Measurements from ENCODE around the gene ZNF300. TPM values are rescaled to one million over a fixed set of nuclear protein-coding genes. Genes with fewer than 3 reads are reported as not detected.
A peak's percentile ranks its signal among the peaks of the same experiment; 100 is the strongest.

Gene ZNF300
- total RNA-seq, 5 donors from 2014 or later (not counting 1 experiment from before 2014, with no cell fraction given): 0.86 to 2.8 (median 1.5) TPM

DNA sequence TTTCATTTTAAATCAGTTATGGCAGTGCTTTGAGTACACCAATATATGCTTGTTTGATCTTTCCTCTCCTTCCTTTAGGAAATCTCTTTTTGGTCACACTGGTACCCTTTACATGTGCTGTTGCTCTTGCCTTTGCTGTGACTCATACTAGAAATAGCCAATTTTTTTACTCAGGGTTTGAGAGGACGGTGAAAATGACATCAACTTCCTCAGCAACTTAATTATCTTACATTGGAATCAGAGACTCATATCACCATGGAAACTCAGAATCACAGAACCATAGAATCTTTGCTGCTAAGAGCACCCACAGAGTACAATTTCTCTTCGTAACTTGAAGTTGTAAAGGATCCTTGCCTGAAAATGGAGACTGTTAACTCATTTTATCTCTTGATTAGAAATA lies 13.8 kb upstream of the ZNF300 start:
- ChIA-PET CTCF (no interaction called here), POLR2A (no interaction called here)
- Histone ChIP-seq H3K4me1 (ENCODE audit: control insufficient read depth in 1 of 2, extremely low read depth in 1 of 2, insufficient read depth in 2 of 2, low read length in 2 of 2) (no peaks in the 10 kb centered on the region), H3K27me3 (replicated peaks in 1 of 2; ENCODE audit: control insufficient read depth in 2 of 2, extremely low read depth in 1 of 2, insufficient read depth in 2 of 2, low read length in 1 of 2) (peaks cover 0 to 8% of the 10 kb centered on the region in 2 experiments), H3K9me3 (peaks cover under 1% of the 10 kb centered on the region), H3K36me3 (ENCODE audit: control insufficient read depth in 2 of 2, extremely low read depth in 1 of 2, insufficient read depth in 1 of 2, low read length in 1 of 2) (no peaks in the 10 kb centered on the region), H3K27ac (ENCODE audit: low read length) (no peak overlapping the region), H3K4me3 (ENCODE audit: control insufficient read depth in 1 of 2, extremely low read depth in 1 of 2, low read length in 1 of 2) (no peak overlapping the region)
- Mint-ChIP-seq H3K27me3 (peaks cover 9 to 11% of the 10 kb centered on the region in 2 donors), H3K9me3 (peaks cover 14 to 60% (median 34%) of the 10 kb centered on the region in 3 donors), H3K27ac (no peak overlapping the region), H3K4me1 (no peaks in the 10 kb centered on the region), H3K36me3 (peaks cover 5% of the 10 kb centered on the region), H3K4me3 (no peak overlapping the region)
- ATAC-seq (replicated peaks in 1 of 4) (no peak), DNase-seq (no peak)
- WGBS (ENCODE audit: insufficient coverage): 43% methylated on average over 1 of the region's 2 CpGs

DNA sequence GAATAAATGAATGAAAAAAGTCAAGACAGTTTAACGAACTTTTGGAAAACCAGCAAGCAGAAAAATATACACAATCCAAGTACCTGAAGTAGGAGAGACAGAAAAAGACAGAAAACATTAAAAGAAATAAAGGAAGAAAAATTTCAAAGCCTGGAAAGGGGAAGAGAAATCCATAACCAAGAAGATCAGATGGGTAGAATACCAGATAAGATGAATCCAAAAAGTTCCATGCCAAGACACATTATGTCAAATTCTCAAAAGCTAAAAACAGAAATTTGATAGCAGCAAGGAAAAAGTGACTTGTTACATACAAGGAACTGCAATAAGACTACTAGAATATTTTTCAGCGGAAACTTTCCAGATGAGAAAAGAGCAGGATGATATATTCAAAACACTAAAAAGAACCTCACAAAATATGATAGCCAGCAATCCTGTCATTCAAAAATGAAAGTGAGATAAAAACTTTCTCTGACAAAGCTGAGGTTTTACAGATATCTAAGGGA lies 7.6 kb upstream of the ZNF300 start:
- Mint-ChIP-seq H3K27ac (no peak overlapping the region), H3K9me3 (peaks cover 31 to 67% (median 51%) of the 10 kb centered on the region in 3 donors), H3K4me1 (no peaks in the 10 kb centered on the region), H3K27me3 (peaks cover 4 to 12% of the 10 kb centered on the region in 2 donors), H3K4me3 (no peak overlapping the region), H3K36me3 (peaks cover 3% of the 10 kb centered on the region)
- no CpG with 5 or more reads among the region's 2 CpGs for WGBS (ENCODE audit: insufficient coverage)
- Histone ChIP-seq H3K27me3 (replicated peaks in 1 of 2; ENCODE audit: control insufficient read depth in 2 of 2, extremely low read depth in 1 of 2, insufficient read depth in 2 of 2, low read length in 1 of 2) (peaks cover 0 to 7% of the 10 kb centered on the region in 2 experiments), H3K4me3 (ENCODE audit: control insufficient read depth in 1 of 2, extremely low read depth in 1 of 2, low read length in 1 of 2) (no peak overlapping the region), H3K9me3 (no peaks in the 10 kb centered on the region), H3K27ac (ENCODE audit: low read length) (no peak overlapping the region), H3K36me3 (ENCODE audit: control insufficient read depth in 2 of 2, extremely low read depth in 1 of 2, insufficient read depth in 1 of 2, low read length in 1 of 2) (no peaks in the 10 kb centered on the region), H3K4me1 (ENCODE audit: control insufficient read depth in 1 of 2, extremely low read depth in 1 of 2, insufficient read depth in 2 of 2, low read length in 2 of 2) (no peaks in the 10 kb centered on the region)
- CTCF ChIA-PET: no interaction called here
- POLR2A ChIA-PET: no interaction called here
- ATAC-seq (replicated peaks in 1 of 4): no peak
- DNase-seq: no peak

DNA sequence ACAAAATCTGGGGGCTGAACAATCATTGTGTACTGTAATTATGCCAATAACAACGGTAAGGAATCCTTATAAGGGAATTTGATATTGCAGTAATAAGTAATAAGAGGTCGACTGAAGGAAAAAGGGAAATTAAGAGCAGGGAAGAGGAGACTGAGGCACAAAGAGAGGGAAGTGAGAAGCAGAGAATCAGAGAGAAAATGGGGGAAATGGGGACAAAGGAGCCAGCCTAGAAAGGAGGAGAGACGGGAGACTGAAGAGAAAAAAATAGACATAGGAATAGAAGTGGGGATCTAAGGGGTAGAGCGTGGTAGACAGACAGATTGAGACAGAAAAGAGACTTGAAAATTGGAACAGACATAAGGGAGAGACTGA lies 518 bp upstream of the ZNF300 start:
- peaks cover 0 to 2% of the 10 kb centered on the region in 2 donors for H3K36me3 ChIP-seq (ENCODE audit: control insufficient read depth in 2 of 2, extremely low read depth in 1 of 2, insufficient read depth in 1 of 2, low read length in 1 of 2)
- peaks cover 0 to 5% of the 10 kb centered on the region in 2 experiments for H3K27me3 ChIP-seq (replicated peaks in 1 of 2; ENCODE audit: control insufficient read depth in 2 of 2, extremely low read depth in 1 of 2, insufficient read depth in 2 of 2, low read length in 1 of 2)
- 10% methylated on average over 2 of the region's 4 CpGs for WGBS (ENCODE audit: insufficient coverage)
- ATAC-seq (replicated peaks in 1 of 4) (no peak), DNase-seq (no peak)
- peaks cover 22 to 25% of the 10 kb centered on the region in 2 donors for H3K27me3 Mint-ChIP-seq
- peaks cover 8% of the 10 kb centered on the region for H3K9me3 ChIP-seq
- no peaks in the 10 kb centered on the region for H3K4me1 ChIP-seq (ENCODE audit: control insufficient read depth in 1 of 2, extremely low read depth in 1 of 2, insufficient read depth in 2 of 2, low read length in 2 of 2)
- CTCF ChIA-PET: no interaction called here
- peak overlapping the region; percentile 34 to 53 for H3K4me3 ChIP-seq (ENCODE audit: control insufficient read depth in 1 of 2, extremely low read depth in 1 of 2, low read length in 1 of 2)
- H3K27ac ChIP-seq (ENCODE audit: low read length): no peak overlapping the region
- peak overlapping the region in 1 of 2 donors; percentile 95 for H3K27ac Mint-ChIP-seq
- POLR2A ChIA-PET: no interaction called here
- peaks cover 20% of the 10 kb centered on the region for H3K36me3 Mint-ChIP-seq
- H3K9me3 Mint-ChIP-seq: peaks cover 31 to 69% (median 51%) of the 10 kb centered on the region in 3 donors
- peak overlapping the region; percentile 82 to 87 (median 85) for H3K4me3 Mint-ChIP-seq
- H3K4me1 Mint-ChIP-seq: peaks cover 0 to 8% (median 4%) of the 10 kb centered on the region in 3 donors

DNA sequence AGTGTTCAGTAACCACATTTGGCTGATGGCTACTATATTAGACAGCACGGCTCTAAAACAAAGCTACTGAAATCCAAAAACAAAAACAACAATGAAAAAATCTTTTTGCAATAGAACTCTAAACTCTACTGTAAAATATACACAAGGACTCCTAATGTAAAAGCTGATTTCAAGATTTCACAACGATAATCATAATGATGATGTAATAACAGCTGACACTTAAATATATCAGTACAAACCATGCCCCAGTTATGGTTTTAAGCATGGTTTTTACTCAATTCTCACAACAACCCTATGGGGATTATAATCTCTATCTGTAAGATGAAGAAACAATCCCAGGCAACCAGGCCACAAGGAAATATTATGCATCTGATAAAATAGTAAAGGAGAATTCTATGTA lies 3.3 kb downstream of the ZNF300 start:
- H3K36me3 Mint-ChIP-seq: peaks cover 51% of the 10 kb centered on the region
- ATAC-seq (replicated peaks in 1 of 4): no peak
- CTCF ChIA-PET: interaction anchor here in 1 of 2 donors (0.5 to 0.6 kb wide), 2 partner anchors 149 to 1858 kb away, joined by 6 read pairs; no protein-coding TSS in a partner anchor

DNA sequence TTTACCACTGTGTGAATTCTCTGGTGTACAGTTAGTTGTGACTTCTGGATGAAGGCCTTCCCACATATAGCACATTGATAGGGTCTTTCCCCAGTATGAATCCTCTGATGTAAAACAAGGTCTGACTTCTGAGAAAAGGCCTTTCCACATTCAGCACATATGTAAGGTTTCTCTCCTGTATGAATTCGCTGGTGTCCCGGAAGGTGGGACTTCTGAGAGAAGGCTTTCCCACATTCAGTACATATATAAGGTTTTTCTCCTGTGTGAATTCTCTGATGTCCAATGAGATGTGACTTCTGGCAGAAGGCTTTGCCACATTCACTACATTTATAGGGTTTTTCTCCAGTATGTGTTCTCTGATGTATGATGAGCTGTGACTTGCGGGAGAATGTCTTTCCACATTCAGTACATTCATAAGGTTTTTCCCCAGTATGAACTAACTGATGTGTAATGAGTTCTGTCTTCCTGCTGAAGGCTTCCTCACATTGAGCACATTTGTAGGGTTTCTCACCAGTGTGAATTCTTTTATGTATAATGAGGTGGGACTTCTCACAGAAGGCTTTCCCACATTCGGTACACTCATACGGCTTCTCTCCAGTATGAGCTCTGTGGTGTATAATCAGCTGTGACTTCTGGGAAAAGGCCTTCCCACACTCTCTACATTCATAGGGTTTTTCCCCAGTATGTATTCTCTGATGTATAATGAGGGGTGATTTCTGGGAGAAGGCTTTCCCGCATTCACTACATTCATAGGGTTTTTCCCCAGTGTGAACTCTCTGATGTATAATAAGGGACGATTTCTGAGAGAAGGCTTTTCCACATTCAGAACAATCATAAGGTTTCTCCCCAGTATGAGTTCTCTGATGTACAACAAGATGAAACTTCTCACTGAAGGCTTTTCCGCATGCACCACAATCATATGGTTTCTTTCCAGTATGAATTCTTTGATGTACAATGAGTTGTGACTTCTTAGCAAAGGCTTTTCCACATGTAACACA lies 9.1 kb downstream of the ZNF300 start:
- ATAC-seq (replicated peaks in 1 of 4) (no peak), DNase-seq (no peak)
- peaks cover 30 to 78% (median 73%) of the 10 kb centered on the region in 3 donors for H3K9me3 Mint-ChIP-seq
- Histone ChIP-seq H3K4me1 (ENCODE audit: control insufficient read depth in 1 of 2, extremely low read depth in 1 of 2, insufficient read depth in 2 of 2, low read length in 2 of 2) (no peaks in the 10 kb centered on the region), H3K4me3 (ENCODE audit: control insufficient read depth in 1 of 2, extremely low read depth in 1 of 2, low read length in 1 of 2) (no peak overlapping the region), H3K36me3 (ENCODE audit: control insufficient read depth in 2 of 2, extremely low read depth in 1 of 2, insufficient read depth in 1 of 2, low read length in 1 of 2) (no peaks in the 10 kb centered on the region), H3K27me3 (replicated peaks in 1 of 2; ENCODE audit: control insufficient read depth in 2 of 2, extremely low read depth in 1 of 2, insufficient read depth in 2 of 2, low read length in 1 of 2) (no peaks in the 10 kb centered on the region), H3K27ac (ENCODE audit: low read length) (no peak overlapping the region), H3K9me3 (peaks cover 21% of the 10 kb centered on the region)
- no peak overlapping the region for H3K27ac Mint-ChIP-seq
- CTCF ChIA-PET: no interaction called here
- no peak overlapping the region for H3K4me3 Mint-ChIP-seq
- H3K27me3 Mint-ChIP-seq: no peaks in the 10 kb centered on the region
- H3K36me3 Mint-ChIP-seq: peaks cover 58% of the 10 kb centered on the region
- POLR2A ChIA-PET: interaction anchor here in 1 of 2 donors (0.6 kb wide), 1 partner anchor 235 kb away, joined by 8 read pairs; no protein-coding TSS in a partner anchor
- no peaks in the 10 kb centered on the region for H3K4me1 Mint-ChIP-seq
- no CpG with 5 or more reads among the region's 8 CpGs for WGBS (ENCODE audit: insufficient coverage)

More for the DNA sequence above, 3.3 kb downstream of the ZNF300 start:
- no peak overlapping the region for H3K4me3 ChIP-seq (ENCODE audit: control insufficient read depth in 1 of 2, extremely low read depth in 1 of 2, low read length in 1 of 2)
- no peak overlapping the region for H3K27ac ChIP-seq (ENCODE audit: low read length)
- Mint-ChIP-seq H3K4me1 (peaks cover 0 to 8% (median 4%) of the 10 kb centered on the region in 3 donors), H3K27me3 (peaks cover 20 to 22% of the 10 kb centered on the region in 2 donors), H3K27ac (no peak overlapping the region), H3K9me3 (peaks cover 44 to 84% (median 67%) of the 10 kb centered on the region in 3 donors), H3K4me3 (no peak overlapping the region)
- no peak for DNase-seq
- peaks cover 23% of the 10 kb centered on the region for H3K9me3 ChIP-seq
- H3K27me3 ChIP-seq (replicated peaks in 1 of 2; ENCODE audit: control insufficient read depth in 2 of 2, extremely low read depth in 1 of 2, insufficient read depth in 2 of 2, low read length in 1 of 2): peaks cover 0 to 5% of the 10 kb centered on the region in 2 experiments
- WGBS (ENCODE audit: insufficient coverage): no CpG with 5 or more reads among the region's 2 CpGs
- no peaks in the 10 kb centered on the region for H3K4me1 ChIP-seq (ENCODE audit: control insufficient read depth in 1 of 2, extremely low read depth in 1 of 2, insufficient read depth in 2 of 2, low read length in 2 of 2)
- H3K36me3 ChIP-seq (ENCODE audit: control insufficient read depth in 2 of 2, extremely low read depth in 1 of 2, insufficient read depth in 1 of 2, low read length in 1 of 2): peaks cover 0 to 2% of the 10 kb centered on the region in 2 donors
- POLR2A ChIA-PET: no interaction called here

DNA sequence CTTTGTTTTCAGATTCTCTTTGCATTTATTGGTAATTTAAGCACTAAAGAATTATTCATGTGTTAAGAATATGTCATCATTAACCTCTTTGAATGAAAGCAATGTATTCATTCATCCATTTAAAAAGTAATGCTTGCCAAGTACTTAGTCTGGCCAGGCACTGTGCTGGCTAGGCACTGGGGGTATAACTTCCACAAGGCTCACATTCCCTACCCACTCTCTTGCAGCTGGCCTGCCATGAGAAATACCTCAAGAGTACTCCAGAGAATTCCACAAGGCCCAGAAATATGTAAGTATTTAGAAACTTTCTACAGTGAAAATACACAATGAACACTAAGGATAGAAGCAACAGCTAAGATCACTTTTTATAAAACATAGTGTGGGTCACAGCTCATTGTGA lies 25.4 kb downstream of the ZNF300 start:
- POLR2A ChIA-PET: no interaction called here
- peaks cover 43% of the 10 kb centered on the region for H3K36me3 Mint-ChIP-seq
- Histone ChIP-seq H3K36me3 (ENCODE audit: control insufficient read depth in 2 of 2, extremely low read depth in 1 of 2, insufficient read depth in 1 of 2, low read length in 1 of 2) (no peaks in the 10 kb centered on the region), H3K27me3 (replicated peaks in 1 of 2; ENCODE audit: control insufficient read depth in 2 of 2, extremely low read depth in 1 of 2, insufficient read depth in 2 of 2, low read length in 1 of 2) (no peaks in the 10 kb centered on the region), H3K9me3 (no peaks in the 10 kb centered on the region), H3K27ac (ENCODE audit: low read length) (no peak overlapping the region), H3K4me3 (ENCODE audit: control insufficient read depth in 1 of 2, extremely low read depth in 1 of 2, low read length in 1 of 2) (no peak overlapping the region), H3K4me1 (ENCODE audit: control insufficient read depth in 1 of 2, extremely low read depth in 1 of 2, insufficient read depth in 2 of 2, low read length in 2 of 2) (no peaks in the 10 kb centered on the region)
- ATAC-seq (replicated peaks in 1 of 4) (no peak), DNase-seq (no peak)
- no peak overlapping the region for H3K4me3 Mint-ChIP-seq
- H3K27me3 Mint-ChIP-seq: peaks cover 0 to 5% of the 10 kb centered on the region in 2 donors
- H3K27ac Mint-ChIP-seq: no peak overlapping the region
- peaks cover 7 to 39% (median 26%) of the 10 kb centered on the region in 3 donors for H3K9me3 Mint-ChIP-seq
- CTCF ChIA-PET: interaction anchor here in 1 of 2 donors (0.8 kb wide), 1 partner anchor 33 kb away, joined by 3 read pairs; the partner anchor contains the start of gene IRGM
- no peaks in the 10 kb centered on the region for H3K4me1 Mint-ChIP-seq
